Smooth muscle cell of the umbilical artery (primary cell): Measurements from ENCODE around the gene KIFC1. TPM values are rescaled to one million over a fixed set of nuclear protein-coding genes. Genes with fewer than 3 reads are reported as not detected.

ENCODE experiments used
- total RNA-seq: library from RNA; depleted of rRNA; stranded (reverse); fragments of >200 nt; gene quantifications from 2 replicates; pipeline ENCODE4 v1.2.3, GENCODE V29; 2014

KIFC1 gene
- total RNA-seq, result 1.2 and 11.2 TPM in 2 replicates

GRCh38 chr6:33391278-33391921 is at the start of gene KIFC1:
Gene KIFC1, plus strand, starts transcription at chr6:33391823. Its CDS starts 163 bp downstream, at chr6:33391986.

GRCh38 chr6:33410711-33411631 is 19.3 kb downstream of the KIFC1 start, which contains the start of gene PHF1:
Gene PHF1, plus strand, starts transcription at chr6:33411014. Its CDS starts 1,250 bp downstream, at chr6:33412264.

GRCh38 chr6:33417903-33418689 is 26.5 kb downstream of the KIFC1 start, which contains the start of gene CUTA:
Gene CUTA, minus strand, starts transcription at chr6:33418107. Its CDS starts 107 bp downstream, at chr6:33418000.

DNA sequence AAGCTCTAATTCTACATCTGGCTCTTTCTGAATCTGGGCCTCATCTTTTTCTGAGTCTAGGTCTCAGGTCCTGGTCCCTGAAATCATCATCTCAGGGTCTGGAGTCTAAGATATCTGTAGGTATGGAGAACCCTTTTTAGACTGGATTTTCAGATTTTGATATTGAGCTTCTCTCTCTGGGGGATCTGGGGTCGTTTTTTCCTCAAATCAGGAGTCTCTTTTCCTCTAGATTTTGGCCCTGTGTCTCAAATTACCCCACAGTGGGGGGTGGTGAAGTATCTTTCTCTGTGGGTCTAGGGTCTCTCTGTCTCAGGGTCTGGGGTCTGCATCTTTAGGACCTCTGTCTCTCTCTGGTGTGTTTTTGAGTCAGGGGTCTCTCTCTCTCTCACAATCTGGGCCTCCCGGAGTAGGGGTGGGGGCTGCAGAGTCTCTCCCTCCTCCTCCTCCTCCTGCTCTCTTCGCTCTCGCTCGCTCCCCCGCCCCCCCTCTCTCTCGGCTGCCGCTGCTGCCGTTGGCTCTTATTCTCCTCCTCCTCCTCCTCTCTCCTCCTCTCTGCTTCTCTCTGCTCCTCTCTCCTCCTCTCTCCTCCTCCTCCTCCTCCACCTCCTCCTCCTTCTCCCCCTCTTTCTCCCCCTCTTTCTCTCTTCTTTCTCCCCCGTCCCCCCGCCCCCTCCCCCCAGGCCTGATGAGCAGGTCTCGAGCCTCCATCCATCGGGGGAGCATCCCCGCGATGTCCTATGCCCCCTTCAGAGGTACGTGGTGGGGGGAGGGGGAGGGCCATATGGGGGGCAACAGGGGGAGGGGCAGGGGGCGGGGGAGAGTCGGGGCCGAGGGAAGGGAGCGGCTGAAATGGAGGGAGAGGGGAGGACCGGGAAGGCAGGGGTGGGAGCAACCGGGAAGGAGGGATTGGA is 28.2 kb downstream of the KIFC1 start, which contains the start of gene SYNGAP1:
TSS of gene SYNGAP1 (plus strand) at position 486 of the 911 bp plus-strand sequence. CDS start at position 686, 200 bp downstream.

GRCh38 chr6:33454009-33454946 is 62.7 kb downstream of the KIFC1 start, which contains the start of gene ZBTB9:
Gene ZBTB9, plus strand, starts transcription at chr6:33454576. Its CDS starts 525 bp downstream, at chr6:33455101.

Other genes with a start within 250 kb of the KIFC1 start
- gene COL11A2, start 199.4 kb upstream of the KIFC1 start, total RNA-seq, result 0.30 and 0.37 TPM in 2 replicates
- gene RXRB, start 191.2 kb upstream of the KIFC1 start, total RNA-seq, result 22.9 and 27.8 TPM in 2 replicates
- 162 and 171 TPM in 2 replicates for gene SLC39A7, start 191.0 kb upstream of the KIFC1 start, total RNA-seq
- 1.8 and 4.5 TPM in 2 replicates for gene HSD17B8, start 187.2 kb upstream of the KIFC1 start, total RNA-seq
- 23.8 and 26.4 TPM in 2 replicates for gene RING1, start 183.3 kb upstream of the KIFC1 start, total RNA-seq
- 32.4 and 33.9 TPM in 2 replicates for gene VPS52, start 119.9 kb upstream of the KIFC1 start, total RNA-seq
- gene RPS18, start 119.7 kb upstream of the KIFC1 start, total RNA-seq, result 1,202 and 4,104 TPM in 2 replicates
- 2.3 and 4.2 TPM in 2 replicates for gene B3GALT4, start 114.7 kb upstream of the KIFC1 start, total RNA-seq
- gene WDR46, start 102.6 kb upstream of the KIFC1 start, total RNA-seq, result 64.0 and 111 TPM in 2 replicates
- gene PFDN6, start 102.2 kb upstream of the KIFC1 start, total RNA-seq, result 29.2 and 41.0 TPM in 2 replicates
- 18.7 and 30.7 TPM in 2 replicates for gene RGL2, start 92.9 kb upstream of the KIFC1 start, total RNA-seq
- gene TAPBP, start 77.7 kb upstream of the KIFC1 start, total RNA-seq, result 69.8 and 119 TPM in 2 replicates
- 19.4 and 21.1 TPM in 2 replicates for gene ZBTB22, start 74.1 kb upstream of the KIFC1 start, total RNA-seq
- 45.7 and 84.3 TPM in 2 replicates for gene DAXX, start 68.9 kb upstream of the KIFC1 start, total RNA-seq
- 25.7 and 27.9 TPM in 2 replicates for gene PHF1, start 19.2 kb downstream of the KIFC1 start, total RNA-seq
- gene CUTA, start 26.3 kb downstream of the KIFC1 start, total RNA-seq, result 84.6 and 90.6 TPM in 2 replicates
- gene SYNGAP1, start 28.2 kb downstream of the KIFC1 start, total RNA-seq, result 3.9 and 10.1 TPM in 2 replicates
- gene ZBTB9, start 62.8 kb downstream of the KIFC1 start, total RNA-seq, result 3.9 and 8.0 TPM in 2 replicates
- 14.8 and 19.7 TPM in 2 replicates for gene BAK1, start 188.5 kb downstream of the KIFC1 start, total RNA-seq
- gene ITPR3, start 229.5 kb downstream of the KIFC1 start, total RNA-seq, result 13.1 and 36.3 TPM in 2 replicates